Non-pigmented ciliary epithelial cell (primary cell): ENCODE results near the gene DDX20.

Experiments
- DNase-seq: peaks from one replicate; pipeline ENCODE4 v3.0.0-alpha.2; 2010; ENCODE audit warnings: low read depth

DDX20 gene, protein sequence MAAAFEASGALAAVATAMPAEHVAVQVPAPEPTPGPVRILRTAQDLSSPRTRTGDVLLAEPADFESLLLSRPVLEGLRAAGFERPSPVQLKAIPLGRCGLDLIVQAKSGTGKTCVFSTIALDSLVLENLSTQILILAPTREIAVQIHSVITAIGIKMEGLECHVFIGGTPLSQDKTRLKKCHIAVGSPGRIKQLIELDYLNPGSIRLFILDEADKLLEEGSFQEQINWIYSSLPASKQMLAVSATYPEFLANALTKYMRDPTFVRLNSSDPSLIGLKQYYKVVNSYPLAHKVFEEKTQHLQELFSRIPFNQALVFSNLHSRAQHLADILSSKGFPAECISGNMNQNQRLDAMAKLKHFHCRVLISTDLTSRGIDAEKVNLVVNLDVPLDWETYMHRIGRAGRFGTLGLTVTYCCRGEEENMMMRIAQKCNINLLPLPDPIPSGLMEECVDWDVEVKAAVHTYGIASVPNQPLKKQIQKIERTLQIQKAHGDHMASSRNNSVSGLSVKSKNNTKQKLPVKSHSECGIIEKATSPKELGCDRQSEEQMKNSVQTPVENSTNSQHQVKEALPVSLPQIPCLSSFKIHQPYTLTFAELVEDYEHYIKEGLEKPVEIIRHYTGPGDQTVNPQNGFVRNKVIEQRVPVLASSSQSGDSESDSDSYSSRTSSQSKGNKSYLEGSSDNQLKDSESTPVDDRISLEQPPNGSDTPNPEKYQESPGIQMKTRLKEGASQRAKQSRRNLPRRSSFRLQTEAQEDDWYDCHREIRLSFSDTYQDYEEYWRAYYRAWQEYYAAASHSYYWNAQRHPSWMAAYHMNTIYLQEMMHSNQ

DNA sequence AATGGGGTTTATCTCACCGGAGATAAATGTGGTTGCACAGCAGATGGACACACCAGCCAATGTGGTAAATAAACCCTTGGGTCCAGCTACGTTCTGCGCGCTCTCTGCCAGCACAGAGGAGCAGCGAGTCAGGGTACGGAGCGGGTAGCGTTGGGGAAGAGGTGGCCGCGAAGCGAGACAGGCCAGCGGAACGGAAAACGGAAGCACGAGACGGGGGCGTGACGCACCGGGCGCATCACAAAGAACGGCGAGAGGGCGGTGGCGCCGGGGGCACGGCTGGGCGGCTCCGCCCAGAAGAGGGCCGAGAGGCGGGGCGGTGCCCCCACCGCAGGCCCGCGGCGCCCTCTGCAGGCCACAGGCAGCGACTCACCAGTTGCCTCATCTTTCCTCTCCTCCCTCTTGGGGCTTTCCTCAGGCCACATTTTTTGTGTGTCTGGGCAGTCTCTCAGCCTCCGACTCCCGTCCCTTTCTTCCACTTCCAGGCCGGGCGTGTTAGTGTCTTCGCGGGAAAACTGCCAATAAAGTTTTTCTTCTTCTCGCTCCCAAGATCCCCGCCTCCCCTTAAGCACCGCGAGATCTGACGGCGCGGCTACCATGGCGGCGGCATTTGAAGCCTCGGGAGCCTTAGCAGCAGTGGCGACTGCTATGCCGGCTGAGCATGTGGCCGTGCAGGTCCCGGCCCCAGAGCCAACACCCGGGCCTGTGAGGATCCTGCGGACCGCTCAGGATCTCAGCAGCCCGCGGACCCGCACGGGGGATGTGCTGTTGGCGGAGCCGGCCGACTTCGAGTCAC is at the start of gene DDX20:
TSS of gene DDX20 (plus strand) at position 571 of the 793 bp plus-strand sequence. CDS start at position 595, 24 bp downstream.
- DNase-seq = peak; percentile 92

DNA sequence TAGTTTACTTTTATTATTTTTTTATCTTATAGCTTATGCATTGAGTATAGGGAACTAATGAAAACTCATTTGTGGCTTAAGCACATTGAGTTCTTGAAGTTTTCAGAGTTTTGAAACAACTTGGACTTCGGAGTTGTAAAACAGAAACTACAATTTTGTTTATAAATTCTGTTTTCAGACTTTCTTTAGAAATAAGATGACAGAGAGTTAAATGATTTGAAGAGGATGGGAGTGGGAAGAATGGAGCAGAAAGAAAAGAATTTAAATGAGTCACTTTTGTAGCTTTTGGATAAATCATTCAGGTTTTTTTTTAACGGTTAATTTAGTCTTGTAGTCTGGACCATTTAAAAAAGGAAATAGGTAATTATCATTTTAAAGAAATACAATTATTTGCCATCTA is 48.8 kb upstream of the DDX20 start:
- DNase-seq = no peak

DNA sequence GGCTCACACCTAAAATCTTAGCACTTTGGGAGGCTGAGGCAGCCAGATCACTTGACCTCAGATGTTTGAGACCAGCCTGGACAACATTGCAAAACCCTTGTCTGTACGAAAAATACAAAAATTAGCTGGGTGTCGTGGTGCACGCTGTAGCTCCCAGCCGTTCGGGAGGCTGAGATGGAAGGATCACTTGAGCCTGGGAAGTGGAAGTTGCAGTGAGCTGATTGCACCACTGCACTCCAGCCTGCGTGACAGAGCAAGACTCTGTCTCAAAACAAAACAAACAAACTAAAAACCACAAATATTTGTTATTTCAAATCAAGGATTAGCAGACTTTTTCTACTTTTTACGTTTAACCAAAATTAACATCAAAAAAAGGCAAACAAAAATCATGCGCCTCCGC is 47.8 kb upstream of the DDX20 start:
- no peak for DNase-seq

DNA sequence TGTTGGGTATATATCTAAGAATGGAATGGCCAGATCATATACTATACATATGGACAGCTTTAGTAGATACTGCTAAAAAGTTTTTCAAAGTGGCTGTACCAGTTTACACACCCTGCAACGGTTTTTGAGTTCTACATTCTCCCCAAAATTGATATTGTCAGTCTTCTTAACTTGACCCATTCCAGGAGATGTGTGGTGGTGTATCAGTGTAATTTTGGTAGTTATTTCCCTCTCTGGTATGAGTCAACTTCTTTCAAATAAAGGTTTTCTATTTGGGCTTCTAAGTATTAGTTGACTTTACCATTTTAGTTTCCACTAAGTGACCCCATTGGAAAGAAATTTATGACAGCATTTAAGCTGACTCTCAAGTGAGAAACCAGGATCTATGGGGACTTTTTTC is 45.7 kb upstream of the DDX20 start:
- DNase-seq = no peak

DNA sequence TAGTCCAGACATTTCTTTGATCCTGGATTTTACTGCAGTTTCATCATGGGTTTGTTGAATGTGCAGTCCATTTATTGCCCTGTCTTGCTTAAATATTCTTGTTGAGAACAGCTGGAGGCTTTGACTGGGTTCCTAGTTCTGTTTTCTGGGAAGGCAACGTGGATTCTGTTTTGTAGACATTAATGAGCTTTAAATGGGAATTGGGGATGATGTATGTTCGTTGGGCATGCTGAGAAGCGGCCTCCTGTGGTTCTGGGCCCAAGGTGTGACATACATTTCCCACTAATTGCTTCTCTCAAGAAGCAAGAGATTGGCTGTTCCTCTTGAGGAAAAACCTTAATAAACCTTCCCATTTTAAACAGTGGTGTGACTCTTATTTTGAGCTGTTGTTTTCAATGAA is 39.4 kb upstream of the DDX20 start:
- DNase-seq = no peak

DNA sequence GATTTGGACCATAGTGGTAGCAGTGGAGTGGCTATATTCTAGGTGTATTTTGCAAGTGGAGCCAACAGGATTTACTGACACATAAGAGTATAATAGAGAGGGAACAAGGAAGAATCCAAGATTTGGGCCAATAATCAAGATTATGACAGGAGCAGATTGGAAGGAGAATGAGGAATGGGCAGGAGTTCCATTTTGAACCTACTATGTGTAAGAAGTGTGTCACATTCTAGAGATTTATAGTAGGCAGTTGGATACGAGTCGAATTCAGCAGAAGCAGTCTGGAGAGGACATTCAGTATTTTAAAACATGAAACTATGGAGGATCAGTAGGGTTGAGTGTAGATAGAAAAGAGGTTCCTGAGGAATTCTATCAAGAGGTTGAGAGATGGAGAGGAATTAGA is 38.3 kb upstream of the DDX20 start:
- no peak for DNase-seq

DNA sequence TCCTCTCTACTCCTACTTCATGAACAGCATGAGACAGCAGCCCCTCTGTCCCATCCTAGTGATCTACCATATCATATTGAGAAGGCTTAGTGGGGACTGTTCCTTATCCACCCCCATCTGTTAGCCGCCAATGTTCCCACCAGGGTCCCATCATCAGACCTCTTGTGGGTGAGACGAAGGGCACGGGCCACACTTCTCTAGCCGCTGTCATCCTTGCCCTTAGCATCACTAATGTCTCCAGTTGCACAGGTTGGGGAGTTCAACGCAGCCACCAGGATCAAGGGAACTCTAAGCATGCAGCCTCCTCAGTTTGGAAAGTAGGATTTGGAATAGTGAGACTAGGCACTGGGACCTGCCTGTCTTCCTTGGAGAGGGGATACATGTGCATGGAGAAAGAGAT is 36.6 kb upstream of the DDX20 start:
- no peak for DNase-seq

DNA sequence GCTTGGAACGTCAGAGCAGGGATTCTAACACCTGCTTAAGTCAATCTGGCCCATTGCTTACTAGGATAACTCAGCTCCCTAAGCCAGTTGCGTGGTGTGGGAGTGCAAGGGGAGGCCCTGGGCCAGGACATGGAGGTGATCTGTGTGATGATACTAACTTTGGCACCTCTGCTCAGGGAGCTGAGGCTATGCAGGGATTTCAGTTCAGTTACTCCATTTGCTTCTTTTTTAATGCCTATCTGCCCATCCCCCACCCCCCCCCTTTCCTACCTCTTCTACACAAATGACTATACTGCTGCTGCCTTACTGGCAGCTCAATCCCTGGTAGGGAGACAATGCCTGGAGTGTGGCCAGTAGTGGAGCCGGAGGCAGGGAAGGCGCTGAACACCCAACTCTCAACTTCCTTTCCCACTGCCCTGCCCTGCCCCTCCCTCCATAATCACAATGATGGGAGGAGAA is 36.0 kb upstream of the DDX20 start:
- no peak for DNase-seq

DNA sequence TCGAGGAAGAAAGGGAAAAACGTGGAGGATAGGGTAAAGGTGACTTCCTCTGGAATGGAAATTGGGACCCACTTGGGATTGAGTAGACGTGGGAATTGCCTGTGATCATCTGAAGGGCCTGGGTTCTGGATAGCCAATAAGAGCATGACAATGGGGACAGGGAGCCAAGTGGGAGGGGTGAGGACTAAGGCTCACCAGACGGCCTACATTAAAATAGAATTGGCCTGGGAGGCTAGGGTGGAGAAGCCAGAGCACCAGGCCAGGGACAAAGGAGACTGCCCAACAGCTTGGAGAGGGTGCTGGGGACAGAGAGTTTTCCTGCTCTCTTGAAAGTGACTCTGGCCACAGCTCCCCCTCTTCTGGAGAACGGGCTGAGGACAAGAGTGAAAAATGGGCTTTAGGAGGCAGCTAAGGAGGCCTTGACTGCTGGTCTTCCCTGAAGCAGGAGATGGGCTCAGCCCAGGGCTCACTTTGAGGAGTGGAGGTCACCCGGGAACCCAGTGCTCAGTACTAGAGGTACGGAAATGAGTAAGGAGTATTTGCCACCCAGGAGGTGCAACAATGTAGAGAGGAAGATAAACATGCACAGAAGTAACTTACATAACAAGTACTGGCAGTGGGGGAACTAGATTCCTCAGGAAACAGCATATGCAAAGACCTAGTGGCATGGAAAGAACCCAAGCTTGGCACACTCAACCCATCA is 35.3 kb upstream of the DDX20 start:
- no peak for DNase-seq

DNA sequence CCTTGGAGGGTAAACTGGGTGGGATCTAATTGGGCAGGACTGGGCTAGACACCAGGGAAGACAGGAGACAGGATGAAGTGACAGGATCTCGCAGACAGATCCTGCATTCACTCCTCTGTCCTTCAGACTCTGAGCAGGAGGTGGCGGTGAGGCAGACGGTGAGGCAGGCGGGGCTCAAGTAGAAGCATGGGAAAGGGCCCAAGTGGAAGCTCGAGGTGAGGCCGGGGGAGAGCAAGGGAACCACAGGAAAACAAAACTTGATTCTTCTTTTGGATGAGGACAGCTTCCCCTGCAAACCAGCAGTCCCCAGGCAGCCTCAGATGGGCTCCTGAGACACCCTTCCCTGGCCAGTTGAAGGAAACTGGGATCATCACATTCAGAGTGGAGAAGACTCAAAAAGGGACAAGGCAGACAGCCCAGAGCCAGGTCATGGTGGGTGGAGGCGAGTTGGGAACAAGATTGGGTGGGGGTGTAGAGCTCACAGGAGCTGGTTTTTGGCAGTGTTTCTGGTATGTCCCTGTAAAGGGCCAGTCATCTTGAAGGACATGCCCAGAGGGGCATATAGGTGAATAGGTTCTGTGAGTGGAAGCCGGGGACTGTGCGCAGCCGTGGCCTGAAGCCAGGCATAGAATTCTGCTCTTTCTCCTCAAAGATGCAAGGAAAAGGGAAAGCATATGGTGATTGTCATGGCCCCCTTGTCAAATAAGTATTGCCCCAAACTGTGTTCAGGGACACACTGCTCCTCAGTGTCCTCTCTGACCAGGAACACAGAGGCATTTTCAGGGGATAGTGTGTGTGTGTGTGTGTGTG is 34.5 kb upstream of the DDX20 start:
- no peak for DNase-seq

DNA sequence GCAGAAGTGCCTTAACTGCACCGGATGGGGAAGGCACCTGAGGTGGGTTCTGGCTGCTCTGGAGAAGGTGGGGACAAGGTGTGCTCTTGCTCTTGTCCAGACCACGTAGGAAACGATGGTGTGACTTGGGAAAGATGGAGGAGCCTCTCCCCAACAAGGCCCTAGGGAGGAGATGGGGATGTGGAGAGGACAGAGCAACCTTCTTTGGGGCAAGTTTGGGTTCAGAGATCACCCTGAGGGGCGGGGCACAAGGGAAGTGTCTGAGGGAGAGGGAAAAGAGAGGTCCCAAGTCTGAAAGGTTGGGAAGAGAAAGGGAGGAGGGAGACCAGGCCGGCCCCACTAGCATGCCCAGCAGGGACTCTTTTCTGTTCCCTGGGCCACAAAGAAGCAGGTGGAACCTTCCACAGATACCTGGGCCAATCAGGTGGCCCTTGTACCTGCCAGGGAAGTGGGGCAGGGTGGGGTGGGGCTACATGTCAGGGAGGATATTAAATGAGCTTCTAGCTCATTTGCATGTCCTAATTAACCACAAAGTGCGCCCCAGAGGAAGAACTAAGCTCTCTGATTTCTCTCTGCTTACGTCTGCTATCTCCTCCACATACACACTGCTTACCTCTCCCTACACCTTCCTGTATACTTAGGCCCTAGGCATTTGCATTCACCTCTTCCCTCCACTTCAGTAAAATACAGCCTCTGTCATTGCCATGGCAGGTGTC is 32.5 kb upstream of the DDX20 start:
- no peak for DNase-seq

DNA sequence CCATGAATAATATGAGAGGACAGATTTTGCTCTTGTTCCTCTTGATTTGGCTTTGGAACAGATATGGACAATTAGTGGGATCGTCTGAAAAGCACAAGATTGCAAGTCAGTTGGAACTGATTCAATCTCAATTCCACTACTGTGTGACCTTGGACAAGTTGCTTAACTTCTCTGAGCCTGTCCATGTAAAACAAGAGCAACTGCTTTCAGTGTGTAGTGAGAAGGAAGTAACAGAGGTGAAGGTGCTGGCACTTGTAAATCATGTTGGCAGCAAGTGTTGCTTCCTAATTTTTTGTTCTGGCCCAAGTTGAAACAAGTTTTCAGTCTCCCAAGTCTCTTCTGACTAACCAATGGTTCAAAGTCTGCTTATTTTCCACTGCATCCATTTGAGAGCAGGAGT is 31.8 kb upstream of the DDX20 start:
- no peak for DNase-seq

DNA sequence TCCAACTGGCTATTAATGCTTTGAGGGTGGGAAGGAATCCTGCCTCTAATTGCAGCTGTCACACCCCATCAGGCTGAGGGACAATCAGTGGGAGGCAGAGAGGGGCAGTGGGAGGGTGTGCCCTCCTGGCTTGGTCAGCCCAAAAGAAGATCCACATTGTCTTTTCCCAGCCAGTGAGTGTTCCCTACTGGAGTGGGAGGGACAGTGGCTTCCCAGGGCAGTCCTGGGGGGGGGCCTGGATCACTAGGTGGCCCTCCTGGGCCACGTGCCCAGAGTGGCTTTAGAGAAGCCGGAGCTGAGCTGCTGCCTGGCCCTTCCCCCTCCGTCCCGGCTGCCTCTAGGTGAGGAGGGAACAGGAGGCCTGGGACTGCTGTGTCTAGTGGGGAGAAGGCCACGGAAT is 30.5 kb upstream of the DDX20 start:
- no peak for DNase-seq

DNA sequence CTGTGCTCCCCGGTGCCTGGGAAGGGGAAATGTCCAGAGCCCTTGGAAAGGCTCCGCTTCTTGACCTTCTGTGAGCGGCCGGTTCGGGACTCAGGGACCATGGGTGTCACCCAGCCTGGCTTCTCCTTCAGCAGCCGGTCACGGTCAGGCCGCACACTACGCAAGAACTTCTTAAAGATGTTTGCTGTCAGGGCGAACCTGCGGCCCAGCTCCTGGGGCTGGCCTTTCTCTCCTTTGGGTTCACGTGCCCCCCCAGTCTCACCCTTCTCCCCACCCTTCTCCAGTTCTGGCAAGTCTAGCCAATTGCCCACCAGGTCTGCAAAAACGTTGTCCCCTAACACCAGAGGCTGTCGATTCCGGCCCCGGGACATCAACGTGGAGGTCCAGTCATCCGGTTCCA is 28.6 kb upstream of the DDX20 start:
- no peak for DNase-seq

DNA sequence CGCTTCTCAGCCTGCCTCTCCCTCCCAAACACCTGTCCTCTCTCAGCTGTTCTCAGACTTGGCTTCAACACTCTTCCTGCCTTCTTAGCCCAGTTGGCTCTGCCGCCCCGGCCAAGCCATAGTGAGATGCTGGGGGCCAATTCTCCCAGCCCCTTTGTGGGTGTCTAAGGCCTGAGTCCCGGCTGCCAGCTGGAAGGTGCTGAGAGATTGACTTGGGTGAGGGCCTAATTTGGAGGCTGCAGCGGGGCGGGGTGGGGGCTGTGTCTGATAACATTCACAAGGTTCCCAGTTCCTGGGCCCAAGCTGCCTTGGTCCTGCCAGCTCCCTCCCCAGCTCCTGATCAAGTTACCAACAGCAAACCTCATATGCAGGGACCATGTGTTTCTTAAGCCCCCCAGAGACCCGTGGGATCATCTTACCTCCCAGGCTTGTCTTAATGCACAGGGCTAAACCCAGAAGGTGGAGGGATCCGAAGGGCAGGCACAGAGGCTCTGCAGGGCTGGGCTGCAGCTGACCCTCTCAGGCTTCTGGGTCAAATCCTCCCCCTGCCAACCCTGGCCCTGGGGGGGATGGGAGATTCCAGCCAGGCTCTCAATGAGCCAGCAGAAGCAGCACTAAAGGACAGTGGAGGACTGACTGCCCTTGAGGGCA is 26.3 kb upstream of the DDX20 start:
- DNase-seq = no peak

DNA sequence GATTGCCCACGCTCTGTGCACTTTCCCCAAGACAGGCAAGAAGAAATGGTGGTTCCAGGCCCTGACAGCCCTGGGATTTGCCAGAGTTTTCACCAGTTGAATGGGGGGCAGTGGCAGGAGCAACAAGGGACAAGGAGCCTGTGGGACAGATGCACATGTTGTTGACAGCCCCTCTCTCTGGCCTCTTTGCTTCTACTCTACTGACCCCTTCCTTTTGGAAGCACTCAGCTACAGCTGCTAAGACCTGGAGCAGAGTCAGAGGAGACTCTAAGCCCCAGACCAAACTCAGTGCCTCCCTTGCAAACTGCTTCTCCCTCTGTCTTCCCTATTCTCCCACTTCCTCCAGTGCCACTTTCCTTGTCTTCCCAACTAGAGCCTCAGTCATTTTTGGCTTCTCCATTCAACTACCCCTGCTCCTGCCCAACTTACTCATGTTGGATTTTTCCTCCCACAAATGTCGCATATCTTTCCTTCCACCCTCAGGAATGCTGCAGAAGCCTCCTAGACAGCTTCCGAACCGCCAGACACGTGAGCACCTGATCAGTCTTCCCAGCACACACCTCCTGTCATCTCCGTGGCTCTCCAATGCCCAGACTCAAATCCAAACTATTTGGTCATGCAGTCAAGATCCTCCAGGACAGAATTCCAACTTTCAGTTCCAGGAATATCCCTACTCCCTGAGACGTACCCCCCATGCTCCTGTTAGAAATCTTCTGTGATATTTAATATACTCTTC is 25.6 kb upstream of the DDX20 start:
- DNase-seq = no peak

DNA sequence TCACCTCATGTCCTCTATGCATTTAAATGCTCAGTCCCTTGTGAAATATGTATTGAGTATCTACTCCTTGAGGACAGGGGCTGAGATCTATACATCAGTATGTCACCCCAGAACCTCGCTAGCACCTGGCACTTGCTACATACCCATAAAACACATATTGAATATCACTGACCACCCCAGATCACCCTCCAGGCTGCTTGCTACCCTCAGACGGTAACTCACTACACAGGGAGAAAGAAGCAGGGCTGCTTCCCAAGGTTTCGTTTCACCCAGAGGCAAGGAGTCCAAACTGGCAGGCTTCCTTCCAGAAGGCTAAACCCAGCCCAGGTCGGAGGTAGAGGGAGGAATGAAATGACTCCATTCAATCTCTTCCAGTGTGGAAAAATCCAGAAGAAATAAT is 25.0 kb upstream of the DDX20 start:
- no peak for DNase-seq

DNA sequence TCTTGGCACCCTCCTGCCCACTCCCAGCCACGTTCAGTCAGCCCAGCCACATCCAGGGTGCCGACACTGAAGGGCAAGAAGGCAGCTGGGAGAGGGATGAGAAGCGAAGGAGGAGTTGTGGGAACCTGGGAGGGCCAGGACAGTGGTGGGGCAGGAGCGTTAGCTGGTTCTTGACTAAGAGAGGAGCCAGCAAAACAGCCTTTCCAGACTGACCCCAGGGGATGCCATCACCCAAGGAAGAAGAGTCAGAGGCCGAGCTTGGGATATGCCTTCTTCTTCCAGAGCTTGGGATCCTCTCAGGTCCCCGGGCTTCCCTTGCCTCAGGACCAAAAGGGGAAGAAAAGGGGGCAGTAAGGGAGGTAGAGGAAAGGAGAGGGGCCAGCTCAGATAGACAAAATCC is 23.7 kb upstream of the DDX20 start:
- no peak for DNase-seq

DNA sequence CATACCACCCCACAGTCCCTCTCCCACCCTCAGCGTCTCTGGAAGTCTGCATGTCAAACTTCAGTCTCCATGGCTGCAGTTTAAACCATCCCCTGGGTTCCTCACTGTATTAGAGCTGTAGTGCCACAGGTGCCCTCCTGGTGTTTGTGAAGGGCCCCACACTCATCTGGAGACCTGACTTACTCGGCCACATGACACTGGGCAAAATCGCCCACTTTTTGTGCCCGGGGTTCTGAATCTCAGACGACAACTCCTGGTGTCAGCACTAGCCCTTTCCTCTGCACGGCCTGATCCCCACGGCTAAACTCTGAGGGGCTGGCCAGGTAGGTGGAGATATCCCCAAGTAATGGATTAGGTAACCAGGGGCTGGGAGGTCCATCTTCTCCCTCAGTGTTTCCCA is 23.0 kb upstream of the DDX20 start:
- DNase-seq = no peak
